Thymus (tissue), 11 donors: ENCODE measurements around the gene KRTAP4-7. TPM values are rescaled to one million over a fixed set of nuclear protein-coding genes. Genes with fewer than 3 reads are reported as not detected.
"Not testable (repeated sequence)": the region's sequence is repeated elsewhere in the genome, so short reads cannot be mapped to it uniquely, and the experiment has no call there.

Experiments used
- DNase-seq, 9 donors: peaks; one replicate each; pipeline ENCODE4 v3.0.0-alpha.2; 2013; ENCODE audit warnings: low spot score in 9 of 9, low read depth in 6 of 9, missing footprints in 1 of 9
- H3K27ac ChIP-seq, 2 donors: one replicate each; pipeline ENCODE4 v1.5.1; 2013; ENCODE audit warnings: control low read depth in 1 of 2, low read depth in 1 of 2, low read length in 1 of 2, mild to moderate bottlenecking in 1 of 2, moderate library complexity in 1 of 2
- H3K27me3 ChIP-seq, 2 donors: one replicate each; pipeline ENCODE4 v1.5.1; 2013; ENCODE audit warnings: low read length in 1 of 2; ENCODE audit not compliant: control insufficient read depth in 2 of 2, insufficient read depth in 1 of 2
- H3K36me3 ChIP-seq, 2 donors: one replicate each; pipeline ENCODE4 v1.5.1; 2013; ENCODE audit warnings: low read length in 1 of 2, mild to moderate bottlenecking in 1 of 2, moderate library complexity in 1 of 2; ENCODE audit not compliant: control insufficient read depth in 2 of 2, insufficient read depth in 2 of 2
- H3K4me1 ChIP-seq, 2 donors: one replicate each; pipeline ENCODE4 v1.5.1; 2013; ENCODE audit warnings: low read length in 2 of 2; ENCODE audit not compliant: control insufficient read depth in 2 of 2, insufficient read depth in 2 of 2
- H3K4me3 ChIP-seq, 2 donors: one replicate each; pipeline ENCODE4 v1.5.1; 2013; ENCODE audit warnings: low read length in 2 of 2, control low read depth in 1 of 2, mild to moderate bottlenecking in 1 of 2
- H3K9me3 ChIP-seq, 2 donors: one replicate each; pipeline ENCODE4 v1.5.1; 2013; ENCODE audit warnings: low read length in 1 of 2, mild to moderate bottlenecking in 1 of 2; ENCODE audit not compliant: control insufficient read depth in 2 of 2, insufficient read depth in 1 of 2
- WGBS: extraction: QIAGEN DNeasy Blood & Tissue Kit; methylation state at CpG from one replicate; pipeline ENCODE4 v1.1.7; 2013; 5-methylcytosine and 5-hydroxymethylcytosine counted together
- polyA plus RNA-seq: library from polyadenylated mRNA; stranded (reverse); fragments of 200-250 nt; gene quantifications from one replicate; pipeline ENCODE4 v1.2.3, GENCODE V29; 2013
- total RNA-seq: library from RNA; stranded (reverse); fragments of 120-200 nt; gene quantifications from one replicate; pipeline ENCODE4 v1.2.4, GENCODE V29; 2013
- donor health status: healthy.

KRTAP4-7 gene
- total and polyA plus RNA-seq, 2 donors, result not detected

DNA sequence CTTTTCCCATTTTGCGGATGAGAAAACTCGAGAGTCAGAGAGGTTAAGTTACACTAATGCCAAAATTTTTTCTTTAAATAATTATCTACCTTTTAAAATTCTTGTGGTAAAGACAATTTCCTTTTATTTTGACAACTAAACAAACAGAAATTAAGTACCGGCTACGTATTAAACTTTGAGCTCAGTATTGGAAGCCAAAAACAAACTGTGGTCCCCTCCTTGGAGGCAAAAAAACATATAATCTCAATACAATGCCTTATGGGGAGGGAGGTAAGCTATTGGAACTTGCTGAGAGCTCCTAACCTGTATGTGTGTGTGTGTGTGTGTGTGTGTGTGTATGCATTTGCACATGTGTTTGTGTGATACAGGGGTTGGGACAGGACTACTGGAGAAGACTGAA lies 20.5 kb upstream of the KRTAP4-7 start:
- 94% methylated on average over 4 of the region's 4 CpGs for WGBS

DNA sequence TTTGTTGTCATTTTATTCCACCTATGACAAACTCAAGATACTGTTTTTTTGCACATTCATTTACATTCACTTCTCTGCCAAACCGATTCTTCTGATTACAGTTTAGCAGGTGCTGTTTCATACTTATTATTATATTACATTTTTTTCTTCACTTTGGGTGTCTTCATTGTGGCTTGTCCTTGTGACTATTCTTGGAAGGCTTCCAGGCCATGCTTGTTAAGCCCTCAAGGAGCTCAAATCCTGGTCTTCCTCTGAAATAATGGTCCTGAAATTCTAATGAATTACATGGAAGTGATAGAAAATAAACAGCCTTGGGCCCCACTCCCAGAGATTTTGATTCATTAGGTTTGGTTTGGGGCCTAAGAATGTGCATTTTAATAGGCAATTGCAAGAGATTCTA lies 19.6 kb upstream of the KRTAP4-7 start:
- no peaks in the 10 kb centered on the region for H3K4me1 ChIP-seq
- peaks cover 0 to 6% of the 10 kb centered on the region in 2 donors for H3K27me3 ChIP-seq
- no peak for DNase-seq
- no peak overlapping the region for H3K27ac ChIP-seq
- H3K36me3 ChIP-seq, result no peaks in the 10 kb centered on the region
- H3K9me3 ChIP-seq, result no peaks in the 10 kb centered on the region
- 67% methylated on average over 1 of the region's 1 CpG for WGBS
- no peak overlapping the region for H3K4me3 ChIP-seq

More for the DNA sequence above, 20.5 kb upstream of the KRTAP4-7 start:
- Histone ChIP-seq H3K27me3 (peaks cover 0 to 6% of the 10 kb centered on the region in 2 donors), H3K4me3 (no peak overlapping the region), H3K9me3 (no peaks in the 10 kb centered on the region), H3K36me3 (no peaks in the 10 kb centered on the region), H3K4me1 (no peaks in the 10 kb centered on the region), H3K27ac (no peak overlapping the region)
- DNase-seq, result no peak

- DNase-seq, H3K4me3 ChIP-seq, H3K9me3 ChIP-seq, H3K36me3 ChIP-seq, H3K27ac ChIP-seq, H3K4me1 ChIP-seq, H3K27me3 ChIP-seq: not testable (repeated sequence)
- 93% methylated on average over 7 of the region's 16 CpGs for WGBS
Measured at GRCh38 chr17:41065016-41065689, 18.8 kb upstream of the KRTAP4-7 start.

DNA sequence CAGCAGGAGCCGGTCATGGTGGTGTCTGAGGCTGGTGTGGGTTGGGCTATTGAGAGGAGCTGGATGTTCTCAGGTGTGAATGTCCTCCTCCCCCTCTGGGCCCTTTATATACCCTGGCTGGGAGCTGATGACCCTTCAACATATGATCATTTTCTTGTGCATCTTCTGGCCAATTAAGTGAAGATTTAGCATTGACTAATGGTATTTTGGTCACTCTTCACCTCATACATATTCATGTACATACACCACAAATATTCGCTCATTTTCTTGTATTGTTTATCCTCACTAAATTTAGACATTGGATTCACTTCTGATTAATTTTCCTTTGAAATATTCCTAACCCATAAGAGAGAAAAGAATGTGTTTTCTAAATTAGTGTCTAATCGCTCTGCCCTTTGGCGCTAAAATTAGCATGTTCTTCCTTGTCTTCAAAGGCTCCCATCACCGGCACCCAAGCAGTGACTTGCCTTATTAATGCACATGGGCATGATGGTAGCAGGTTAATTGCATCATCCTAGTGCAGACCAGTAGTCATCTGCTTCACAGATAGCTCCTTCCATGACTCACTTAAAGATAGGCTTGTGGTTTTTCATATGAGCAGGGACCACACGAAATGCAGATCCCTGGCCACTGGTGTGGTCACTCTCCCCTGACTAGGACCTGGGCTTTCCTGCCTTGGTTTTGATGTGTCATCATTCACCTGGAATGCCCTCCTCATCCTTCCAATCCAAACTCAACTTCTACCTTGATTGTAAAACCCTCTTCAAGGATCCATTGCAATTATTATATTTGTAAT lies 17.9 kb upstream of the KRTAP4-7 start, which contains the start of gene KRTAP2-4:
Gene KRTAP2-4, minus strand, starts transcription at position 51 of the 796 bp plus-strand sequence. Its CDS starts 34 bp downstream, at position 17.
- Histone ChIP-seq H3K36me3 (no peaks in the 10 kb centered on the region), H3K4me1 (no peaks in the 10 kb centered on the region), H3K4me3 (no peak within 1 kb of the TSS), H3K27me3 (no peaks in the 10 kb centered on the region), H3K9me3 (no peaks in the 10 kb centered on the region), H3K27ac (no peak within 1 kb of the TSS)
- 93% methylated on average over 6 of the region's 6 CpGs for WGBS
- DNase-seq, result no peak

- H3K4me1 ChIP-seq, result no peaks in the 10 kb centered on the region
- no peaks in the 10 kb centered on the region for H3K27me3 ChIP-seq
- H3K4me3 ChIP-seq, result no peak overlapping the region
- no peak overlapping the region for H3K27ac ChIP-seq
- H3K36me3 ChIP-seq, result no peaks in the 10 kb centered on the region
- H3K9me3 ChIP-seq, result no peaks in the 10 kb centered on the region
- DNase-seq, result no peak
Measured at GRCh38 chr17:41067281-41067680, 16.7 kb upstream of the KRTAP4-7 start.

GRCh38 chr17:41069031-41069430 lies 14.9 kb upstream of the KRTAP4-7 start:
- Histone ChIP-seq H3K4me3 (no peak overlapping the region), H3K4me1 (no peaks in the 10 kb centered on the region), H3K27me3 (no peaks in the 10 kb centered on the region), H3K9me3 (no peaks in the 10 kb centered on the region), H3K27ac (no peak overlapping the region), H3K36me3 (no peaks in the 10 kb centered on the region)
- WGBS, result 64% methylated on average over 3 of the region's 3 CpGs
- no peak for DNase-seq

GRCh38 chr17:41071606-41072360 lies 12.2 kb upstream of the KRTAP4-7 start:
- Histone ChIP-seq H3K4me1 (no peaks in the 10 kb centered on the region), H3K4me3 (no peak overlapping the region), H3K27me3 (no peaks in the 10 kb centered on the region), H3K36me3 (no peaks in the 10 kb centered on the region), H3K27ac (no peak overlapping the region), H3K9me3 (no peaks in the 10 kb centered on the region)
- 97% methylated on average over 5 of the region's 5 CpGs for WGBS
- DNase-seq, result no peak

DNA sequence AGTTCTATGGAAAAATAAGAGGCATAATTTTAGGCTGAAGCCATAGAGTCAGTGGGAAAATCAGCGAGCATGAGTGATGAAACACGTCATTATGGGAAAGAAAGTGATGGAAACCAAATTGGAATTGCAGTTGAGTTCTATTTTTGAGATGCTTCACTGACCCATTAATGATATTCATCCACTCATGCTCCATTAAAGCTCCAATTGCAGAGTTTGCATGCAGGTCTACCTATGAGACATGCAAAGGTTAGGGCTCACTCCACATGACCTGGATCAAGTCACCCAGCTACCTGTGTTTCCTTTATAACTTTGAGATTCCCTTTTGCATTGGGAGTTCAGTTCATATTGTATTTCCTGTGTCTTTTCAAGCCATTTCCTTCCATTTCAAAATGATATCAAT lies 10.3 kb upstream of the KRTAP4-7 start:
- WGBS, result 94% methylated on average over 2 of the region's 2 CpGs
- no peaks in the 10 kb centered on the region for H3K36me3 ChIP-seq
- no peaks in the 10 kb centered on the region for H3K4me1 ChIP-seq
- no peaks in the 10 kb centered on the region for H3K27me3 ChIP-seq
- DNase-seq, result no peak
- H3K27ac ChIP-seq, result no peak overlapping the region
- H3K4me3 ChIP-seq, result no peak overlapping the region
- no peaks in the 10 kb centered on the region for H3K9me3 ChIP-seq

GRCh38 chr17:41076788-41077187 lies 7.2 kb upstream of the KRTAP4-7 start:
- no peak for DNase-seq
- Histone ChIP-seq H3K9me3 (no peaks in the 10 kb centered on the region), H3K36me3 (no peaks in the 10 kb centered on the region), H3K4me1 (no peaks in the 10 kb centered on the region), H3K27ac (no peak overlapping the region), H3K27me3 (no peaks in the 10 kb centered on the region), H3K4me3 (no peak overlapping the region)
